ENCODE measurements around the gene LMO2. TPM values are rescaled to one million over a fixed set of nuclear protein-coding genes. Genes with fewer than 3 reads are reported as not detected.

Gene LMO2
- total and polyA plus RNA-seq, 4 donors = 1.5 to 81.9 (median 6.0) TPM

DNA sequence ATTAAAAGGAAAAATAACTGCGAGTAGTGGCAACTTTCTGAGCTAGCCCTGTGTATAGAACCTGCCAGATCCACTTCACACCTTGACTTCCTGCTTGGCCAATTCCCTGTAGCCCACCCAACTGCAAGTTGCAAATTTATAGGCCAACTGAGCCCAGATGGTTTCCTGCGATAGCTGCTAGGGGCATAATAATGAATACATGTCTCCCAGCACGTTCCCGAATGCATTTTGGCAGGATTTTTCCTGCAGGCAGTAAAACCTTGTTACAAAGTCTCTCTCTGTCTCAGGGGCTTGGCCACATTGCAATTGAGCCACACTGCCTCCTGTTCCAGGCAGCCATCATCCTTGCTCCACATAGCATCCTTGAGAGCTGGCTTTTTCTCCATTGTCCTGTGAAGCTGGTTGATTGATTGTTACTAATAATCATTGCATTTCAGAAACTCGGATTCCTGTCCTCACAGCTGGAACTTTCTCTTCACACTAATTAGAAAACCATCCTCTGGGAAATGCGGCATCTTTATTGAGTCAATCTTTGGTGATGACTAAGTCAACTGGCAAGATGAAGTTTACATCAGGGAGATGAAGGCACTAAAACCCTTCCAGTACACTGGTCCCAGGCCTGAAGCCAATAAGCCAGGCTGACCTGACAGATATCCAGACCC, 18.6 kb upstream of the LMO2 start:
- Histone ChIP-seq H3K27ac (ENCODE audit: low read depth in 1 of 2, low read length in 2 of 2) (no peak overlapping the region), H3K4me1 (ENCODE audit: control insufficient read depth in 4 of 4, insufficient read depth in 4 of 4, low read length in 3 of 4) (no peaks in the 10 kb centered on the region), H3K4me3 (ENCODE audit: low read depth in 1 of 3, low read length in 3 of 3) (no peak overlapping the region), H3K36me3 (ENCODE audit: control insufficient read depth in 4 of 4, insufficient read depth in 3 of 4, low read depth in 1 of 4, low read length in 3 of 4) (no peaks in the 10 kb centered on the region), H3K27me3 (ENCODE audit: control insufficient read depth in 4 of 4, insufficient read depth in 4 of 4, low read length in 3 of 4) (no peaks in the 10 kb centered on the region), H3K9me3 (ENCODE audit: control insufficient read depth in 4 of 4, low read length in 3 of 4) (peaks cover 0 to 10% (median 0%) of the 10 kb centered on the region in 4 donors), H3K9ac (ENCODE audit: low read depth in 1 of 2, low read length in 2 of 2) (no peak overlapping the region)
- 78% methylated on average over 6 of the region's 6 CpGs for WGBS
- no peak for DNase-seq (ENCODE audit: low spot score)
- TF ChIP-seq JUND (IDR thresholded peaks at IDR 0.05) (no peak), TAF1 (conservative IDR thresholded peaks at IDR 0.05) (no peak), HNF4G (IDR thresholded peaks at IDR 0.05) (no peak), RXRA (IDR thresholded peaks at IDR 0.05) (no peak)
- TF ChIP-seq, protein P1, sequence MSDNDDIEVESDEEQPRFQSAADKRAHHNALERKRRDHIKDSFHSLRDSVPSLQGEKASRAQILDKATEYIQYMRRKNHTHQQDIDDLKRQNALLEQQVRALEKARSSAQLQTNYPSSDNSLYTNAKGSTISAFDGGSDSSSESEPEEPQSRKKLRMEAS (IDR thresholded peaks at IDR 0.05) = no peak

DNA sequence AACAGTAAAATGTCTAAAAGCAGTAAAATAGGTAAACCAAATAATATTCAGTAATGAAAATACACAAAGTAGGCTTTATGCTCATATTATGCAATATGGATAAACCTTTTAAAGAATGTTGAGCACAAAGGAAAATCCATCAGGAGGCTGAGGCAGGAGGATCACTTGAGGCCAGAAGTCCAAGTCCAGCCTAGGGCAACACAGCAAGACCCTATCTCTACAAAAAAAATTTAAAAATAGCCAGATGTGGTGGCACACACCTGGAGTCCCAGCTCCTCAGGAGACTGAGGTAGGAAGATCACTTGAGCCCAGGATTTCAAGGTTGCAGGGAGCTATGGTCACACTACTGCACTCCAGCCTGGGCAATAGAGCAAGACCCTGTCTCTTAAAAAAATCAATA, 17.7 kb upstream of the LMO2 start:
- no peaks in the 10 kb centered on the region for H3K36me3 ChIP-seq (ENCODE audit: control insufficient read depth in 4 of 4, insufficient read depth in 3 of 4, low read depth in 1 of 4, low read length in 3 of 4)
- peaks cover 0 to 10% (median 0%) of the 10 kb centered on the region in 4 donors for H3K9me3 ChIP-seq (ENCODE audit: control insufficient read depth in 4 of 4, low read length in 3 of 4)
- no peaks in the 10 kb centered on the region for H3K4me1 ChIP-seq (ENCODE audit: control insufficient read depth in 4 of 4, insufficient read depth in 4 of 4, low read length in 3 of 4)
- H3K9ac ChIP-seq (ENCODE audit: low read depth in 1 of 2, low read length in 2 of 2) = no peak overlapping the region
- H3K27me3 ChIP-seq (ENCODE audit: control insufficient read depth in 4 of 4, insufficient read depth in 4 of 4, low read length in 3 of 4) = no peaks in the 10 kb centered on the region
- TF ChIP-seq HNF4G (IDR thresholded peaks at IDR 0.05) = no peak
- TF ChIP-seq, protein P1 (IDR thresholded peaks at IDR 0.05) = no peak
- TF ChIP-seq, protein P2, sequence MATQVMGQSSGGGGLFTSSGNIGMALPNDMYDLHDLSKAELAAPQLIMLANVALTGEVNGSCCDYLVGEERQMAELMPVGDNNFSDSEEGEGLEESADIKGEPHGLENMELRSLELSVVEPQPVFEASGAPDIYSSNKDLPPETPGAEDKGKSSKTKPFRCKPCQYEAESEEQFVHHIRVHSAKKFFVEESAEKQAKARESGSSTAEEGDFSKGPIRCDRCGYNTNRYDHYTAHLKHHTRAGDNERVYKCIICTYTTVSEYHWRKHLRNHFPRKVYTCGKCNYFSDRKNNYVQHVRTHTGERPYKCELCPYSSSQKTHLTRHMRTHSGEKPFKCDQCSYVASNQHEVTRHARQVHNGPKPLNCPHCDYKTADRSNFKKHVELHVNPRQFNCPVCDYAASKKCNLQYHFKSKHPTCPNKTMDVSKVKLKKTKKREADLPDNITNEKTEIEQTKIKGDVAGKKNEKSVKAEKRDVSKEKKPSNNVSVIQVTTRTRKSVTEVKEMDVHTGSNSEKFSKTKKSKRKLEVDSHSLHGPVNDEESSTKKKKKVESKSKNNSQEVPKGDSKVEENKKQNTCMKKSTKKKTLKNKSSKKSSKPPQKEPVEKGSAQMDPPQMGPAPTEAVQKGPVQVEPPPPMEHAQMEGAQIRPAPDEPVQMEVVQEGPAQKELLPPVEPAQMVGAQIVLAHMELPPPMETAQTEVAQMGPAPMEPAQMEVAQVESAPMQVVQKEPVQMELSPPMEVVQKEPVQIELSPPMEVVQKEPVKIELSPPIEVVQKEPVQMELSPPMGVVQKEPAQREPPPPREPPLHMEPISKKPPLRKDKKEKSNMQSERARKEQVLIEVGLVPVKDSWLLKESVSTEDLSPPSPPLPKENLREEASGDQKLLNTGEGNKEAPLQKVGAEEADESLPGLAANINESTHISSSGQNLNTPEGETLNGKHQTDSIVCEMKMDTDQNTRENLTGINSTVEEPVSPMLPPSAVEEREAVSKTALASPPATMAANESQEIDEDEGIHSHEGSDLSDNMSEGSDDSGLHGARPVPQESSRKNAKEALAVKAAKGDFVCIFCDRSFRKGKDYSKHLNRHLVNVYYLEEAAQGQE (IDR thresholded peaks at IDR 0.05) = no peak
- TF ChIP-seq, protein P3, sequence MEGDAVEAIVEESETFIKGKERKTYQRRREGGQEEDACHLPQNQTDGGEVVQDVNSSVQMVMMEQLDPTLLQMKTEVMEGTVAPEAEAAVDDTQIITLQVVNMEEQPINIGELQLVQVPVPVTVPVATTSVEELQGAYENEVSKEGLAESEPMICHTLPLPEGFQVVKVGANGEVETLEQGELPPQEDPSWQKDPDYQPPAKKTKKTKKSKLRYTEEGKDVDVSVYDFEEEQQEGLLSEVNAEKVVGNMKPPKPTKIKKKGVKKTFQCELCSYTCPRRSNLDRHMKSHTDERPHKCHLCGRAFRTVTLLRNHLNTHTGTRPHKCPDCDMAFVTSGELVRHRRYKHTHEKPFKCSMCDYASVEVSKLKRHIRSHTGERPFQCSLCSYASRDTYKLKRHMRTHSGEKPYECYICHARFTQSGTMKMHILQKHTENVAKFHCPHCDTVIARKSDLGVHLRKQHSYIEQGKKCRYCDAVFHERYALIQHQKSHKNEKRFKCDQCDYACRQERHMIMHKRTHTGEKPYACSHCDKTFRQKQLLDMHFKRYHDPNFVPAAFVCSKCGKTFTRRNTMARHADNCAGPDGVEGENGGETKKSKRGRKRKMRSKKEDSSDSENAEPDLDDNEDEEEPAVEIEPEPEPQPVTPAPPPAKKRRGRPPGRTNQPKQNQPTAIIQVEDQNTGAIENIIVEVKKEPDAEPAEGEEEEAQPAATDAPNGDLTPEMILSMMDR (IDR thresholded peaks at IDR 0.05; ENCODE audit: low read depth, low read length, missing input control) = no peak
- no peak for TF ChIP-seq FOXA2 (IDR thresholded peaks at IDR 0.05)
- TF ChIP-seq, protein P4, sequence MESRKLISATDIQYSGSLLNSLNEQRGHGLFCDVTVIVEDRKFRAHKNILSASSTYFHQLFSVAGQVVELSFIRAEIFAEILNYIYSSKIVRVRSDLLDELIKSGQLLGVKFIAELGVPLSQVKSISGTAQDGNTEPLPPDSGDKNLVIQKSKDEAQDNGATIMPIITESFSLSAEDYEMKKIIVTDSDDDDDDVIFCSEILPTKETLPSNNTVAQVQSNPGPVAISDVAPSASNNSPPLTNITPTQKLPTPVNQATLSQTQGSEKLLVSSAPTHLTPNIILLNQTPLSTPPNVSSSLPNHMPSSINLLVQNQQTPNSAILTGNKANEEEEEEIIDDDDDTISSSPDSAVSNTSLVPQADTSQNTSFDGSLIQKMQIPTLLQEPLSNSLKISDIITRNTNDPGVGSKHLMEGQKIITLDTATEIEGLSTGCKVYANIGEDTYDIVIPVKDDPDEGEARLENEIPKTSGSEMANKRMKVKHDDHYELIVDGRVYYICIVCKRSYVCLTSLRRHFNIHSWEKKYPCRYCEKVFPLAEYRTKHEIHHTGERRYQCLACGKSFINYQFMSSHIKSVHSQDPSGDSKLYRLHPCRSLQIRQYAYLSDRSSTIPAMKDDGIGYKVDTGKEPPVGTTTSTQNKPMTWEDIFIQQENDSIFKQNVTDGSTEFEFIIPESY (IDR thresholded peaks at IDR 0.05) = no peak
- no peak for TF ChIP-seq GABPA (IDR thresholded peaks at IDR 0.05 in 1 of 2, conservative IDR thresholded peaks at IDR 0.05 in 1 of 2)
- no peak for TF ChIP-seq RXRA (IDR thresholded peaks at IDR 0.05)
- H3K27ac ChIP-seq (ENCODE audit: low read depth in 1 of 2, low read length in 2 of 2) = no peak overlapping the region
- H3K4me3 ChIP-seq (ENCODE audit: low read depth in 1 of 3, low read length in 3 of 3) = no peak overlapping the region
- DNase-seq (ENCODE audit: low spot score) = no peak

Data from liver (tissue), 9 donors.